Nephron progenitor cell (in vitro differentiated cells): ENCODE measurements around the gene PERM1.
A peak's percentile ranks its signal among the peaks of the same experiment; 100 is the strongest.

Experiments
- DNase-seq: peaks from one replicate; pipeline ENCODE4 v3.0.0; 2021
- H3K27ac Mint-ChIP-seq: 2 replicates; pipeline ENCODE4 v1.8.0; 2021; ENCODE audit warnings: mild to moderate bottlenecking, moderate library complexity, mixed read lengths
- H3K27me3 Mint-ChIP-seq: 2 replicates; pipeline ENCODE4 v1.8.0; 2021; ENCODE audit warnings: mild to moderate bottlenecking, low read depth, mixed read lengths; ENCODE audit not compliant: poor library complexity
- H3K36me3 Mint-ChIP-seq: 2 replicates; pipeline ENCODE4 v1.8.0; 2021; ENCODE audit warnings: low read depth, mixed read lengths
- H3K4me1 Mint-ChIP-seq: 2 replicates; pipeline ENCODE4 v1.8.0; 2021; ENCODE audit warnings: mixed read lengths
- H3K4me3 Mint-ChIP-seq: 2 replicates; pipeline ENCODE4 v1.8.0; 2021; ENCODE audit warnings: mild to moderate bottlenecking, moderate library complexity, mixed read lengths
- H3K9me3 Mint-ChIP-seq: 2 replicates; pipeline ENCODE4 v1.8.0; 2021; ENCODE audit warnings: mild to moderate bottlenecking, moderate library complexity, mixed read lengths
- TF ChIP-seq, protein P1 (sequence below): fragments of 200-600 bp; sonication (generic); IDR thresholded peaks from 2 replicates; pipeline ENCODE4 v1.5.0; 2021; ENCODE audit warnings: antibody characterized with exemption

PERM1 gene

DNA sequence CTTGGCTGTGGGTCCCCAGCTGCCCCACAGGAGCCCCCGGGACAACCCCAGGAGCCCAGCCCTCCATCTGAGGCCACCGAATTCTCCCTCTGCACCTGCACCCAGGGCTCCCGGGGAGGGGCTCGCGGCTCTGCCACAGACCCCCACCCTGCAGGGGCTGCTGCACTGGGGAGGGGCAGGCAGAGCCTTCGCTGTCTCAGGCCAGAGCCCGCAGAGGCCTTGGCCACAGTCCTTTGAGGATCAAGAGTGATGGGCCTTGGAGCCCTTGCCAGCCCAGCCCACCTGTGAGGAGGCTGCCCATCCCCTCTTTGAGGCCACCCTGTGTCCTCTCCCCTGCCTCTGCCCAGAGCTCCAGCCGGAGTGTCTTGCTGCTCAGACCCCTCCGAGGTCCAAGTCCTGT, 6.5 kb downstream of the PERM1 start:
- Mint-ChIP-seq H3K27me3 (peaks cover 56% of the 10 kb centered on the region), H3K27ac (no peak overlapping the region), H3K4me1 (peaks cover 12% of the 10 kb centered on the region), H3K9me3 (peaks cover 6% of the 10 kb centered on the region), H3K4me3 (no peak overlapping the region), H3K36me3 (peaks cover 4% of the 10 kb centered on the region)
- DNase-seq, result no peak
- TF ChIP-seq, protein P1, sequence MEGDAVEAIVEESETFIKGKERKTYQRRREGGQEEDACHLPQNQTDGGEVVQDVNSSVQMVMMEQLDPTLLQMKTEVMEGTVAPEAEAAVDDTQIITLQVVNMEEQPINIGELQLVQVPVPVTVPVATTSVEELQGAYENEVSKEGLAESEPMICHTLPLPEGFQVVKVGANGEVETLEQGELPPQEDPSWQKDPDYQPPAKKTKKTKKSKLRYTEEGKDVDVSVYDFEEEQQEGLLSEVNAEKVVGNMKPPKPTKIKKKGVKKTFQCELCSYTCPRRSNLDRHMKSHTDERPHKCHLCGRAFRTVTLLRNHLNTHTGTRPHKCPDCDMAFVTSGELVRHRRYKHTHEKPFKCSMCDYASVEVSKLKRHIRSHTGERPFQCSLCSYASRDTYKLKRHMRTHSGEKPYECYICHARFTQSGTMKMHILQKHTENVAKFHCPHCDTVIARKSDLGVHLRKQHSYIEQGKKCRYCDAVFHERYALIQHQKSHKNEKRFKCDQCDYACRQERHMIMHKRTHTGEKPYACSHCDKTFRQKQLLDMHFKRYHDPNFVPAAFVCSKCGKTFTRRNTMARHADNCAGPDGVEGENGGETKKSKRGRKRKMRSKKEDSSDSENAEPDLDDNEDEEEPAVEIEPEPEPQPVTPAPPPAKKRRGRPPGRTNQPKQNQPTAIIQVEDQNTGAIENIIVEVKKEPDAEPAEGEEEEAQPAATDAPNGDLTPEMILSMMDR, result no peak

DNA sequence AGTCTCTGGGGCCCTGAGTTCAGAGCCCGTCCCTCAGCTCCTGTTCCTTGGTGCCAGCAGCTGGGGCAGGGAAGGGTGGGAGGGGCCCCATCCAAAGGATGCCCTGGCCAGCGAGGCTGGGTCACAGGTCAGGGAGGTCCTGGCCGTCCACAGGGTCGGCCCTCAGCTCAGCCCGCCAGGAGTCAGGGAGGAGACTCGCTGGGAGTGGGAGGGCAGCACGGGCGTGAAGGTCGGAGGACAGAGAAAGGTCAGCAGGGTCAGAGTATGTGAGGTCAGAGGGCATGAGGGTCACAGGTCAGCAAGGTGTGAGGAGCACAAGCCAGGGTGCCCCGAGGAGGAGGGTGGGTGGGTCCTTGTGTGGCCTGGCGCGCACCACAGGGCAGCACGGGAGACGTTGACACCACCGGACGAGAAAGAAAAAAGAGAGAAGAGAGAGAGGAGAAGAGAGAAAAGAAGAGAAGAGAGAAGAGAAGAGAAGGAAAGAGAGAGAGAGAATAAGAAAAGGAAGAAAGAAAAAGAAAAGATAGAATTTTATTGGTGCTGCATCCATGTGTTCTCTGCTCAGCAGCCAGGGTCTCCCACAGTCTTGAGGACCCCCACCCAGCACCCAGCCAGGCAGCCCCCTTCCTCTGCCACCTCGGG, 7.1 kb downstream of the PERM1 start:
- peaks cover 6% of the 10 kb centered on the region for H3K9me3 Mint-ChIP-seq
- no peak overlapping the region for H3K4me3 Mint-ChIP-seq
- TF ChIP-seq, protein P1, result no peak
- H3K4me1 Mint-ChIP-seq, result peaks cover 12% of the 10 kb centered on the region
- peaks cover 61% of the 10 kb centered on the region for H3K27me3 Mint-ChIP-seq
- H3K27ac Mint-ChIP-seq, result peak overlapping the region; percentile 66
- no peak for DNase-seq
- peaks cover 4% of the 10 kb centered on the region for H3K36me3 Mint-ChIP-seq

DNA sequence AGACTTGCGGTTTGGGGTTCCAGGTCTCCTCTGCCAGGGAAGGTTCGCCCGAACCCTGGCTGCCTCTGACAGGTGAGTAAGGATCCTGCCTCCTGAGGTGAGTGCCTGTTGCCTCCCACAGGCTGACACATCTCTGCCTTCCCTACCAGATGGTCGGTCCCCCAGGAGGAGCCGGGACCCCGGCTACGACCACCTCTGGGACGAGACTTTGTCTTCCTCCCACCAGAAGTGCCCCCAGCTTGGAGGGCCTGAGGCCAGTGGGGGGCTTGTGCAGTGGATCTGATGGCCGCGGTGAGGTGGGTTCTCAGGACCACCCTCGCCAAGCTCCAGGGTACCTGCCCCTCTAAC, 7.6 kb downstream of the PERM1 start:
- no peak overlapping the region for H3K4me3 Mint-ChIP-seq
- peaks cover 67% of the 10 kb centered on the region for H3K27me3 Mint-ChIP-seq
- H3K36me3 Mint-ChIP-seq, result peaks cover 4% of the 10 kb centered on the region
- DNase-seq, result no peak
- TF ChIP-seq, protein P1, result no peak
- H3K4me1 Mint-ChIP-seq, result peaks cover 12% of the 10 kb centered on the region
- H3K9me3 Mint-ChIP-seq, result peaks cover 9% of the 10 kb centered on the region
- H3K27ac Mint-ChIP-seq, result no peak overlapping the region

DNA sequence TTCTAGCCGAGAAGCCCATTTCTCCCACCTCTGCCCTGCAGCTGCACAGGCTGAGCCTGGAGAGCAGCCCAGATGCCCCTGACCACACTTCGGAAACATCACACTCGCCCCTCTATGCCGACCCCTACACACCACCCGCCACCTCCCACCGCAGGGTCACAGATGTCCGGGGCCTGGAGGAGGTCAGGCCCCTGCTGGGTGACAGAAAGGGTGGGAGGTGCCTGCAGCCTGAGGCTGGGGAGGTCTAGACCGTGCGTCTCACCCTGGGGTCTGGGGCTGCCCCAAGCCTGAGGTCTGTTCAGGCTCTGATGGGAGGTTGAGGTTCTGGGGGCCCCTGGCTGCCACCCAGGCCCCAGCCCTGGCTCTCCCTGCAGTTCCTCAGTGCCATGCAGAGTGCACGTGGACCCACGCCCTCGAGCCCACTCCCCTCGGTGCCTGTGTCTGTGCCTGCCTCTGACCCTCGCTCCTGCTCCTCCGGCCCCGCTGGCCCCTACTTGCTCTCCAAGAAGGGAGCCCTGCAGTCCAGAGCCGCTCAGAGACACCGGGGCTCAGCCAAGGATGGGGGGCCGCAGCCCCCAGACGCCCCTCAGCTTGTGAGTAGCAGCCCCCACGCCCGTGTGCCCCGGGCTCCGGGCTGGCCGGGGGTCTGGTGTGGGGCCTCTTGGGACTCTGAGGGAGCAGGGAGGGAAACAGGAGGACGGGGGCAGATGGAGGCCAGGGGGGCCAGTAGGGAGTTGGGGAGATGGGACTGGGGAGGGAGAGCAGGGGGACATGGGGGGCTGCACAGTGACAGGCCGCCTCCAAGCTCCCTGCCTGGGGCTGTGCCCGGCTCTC, 8.2 kb downstream of the PERM1 start:
- Mint-ChIP-seq H3K27ac (no peak overlapping the region), H3K27me3 (peaks cover 70% of the 10 kb centered on the region), H3K4me3 (no peak overlapping the region), H3K36me3 (peaks cover 4% of the 10 kb centered on the region), H3K9me3 (peaks cover 9% of the 10 kb centered on the region), H3K4me1 (peaks cover 12% of the 10 kb centered on the region)
- DNase-seq, result no peak
- TF ChIP-seq, protein P1, result no peak

DNA sequence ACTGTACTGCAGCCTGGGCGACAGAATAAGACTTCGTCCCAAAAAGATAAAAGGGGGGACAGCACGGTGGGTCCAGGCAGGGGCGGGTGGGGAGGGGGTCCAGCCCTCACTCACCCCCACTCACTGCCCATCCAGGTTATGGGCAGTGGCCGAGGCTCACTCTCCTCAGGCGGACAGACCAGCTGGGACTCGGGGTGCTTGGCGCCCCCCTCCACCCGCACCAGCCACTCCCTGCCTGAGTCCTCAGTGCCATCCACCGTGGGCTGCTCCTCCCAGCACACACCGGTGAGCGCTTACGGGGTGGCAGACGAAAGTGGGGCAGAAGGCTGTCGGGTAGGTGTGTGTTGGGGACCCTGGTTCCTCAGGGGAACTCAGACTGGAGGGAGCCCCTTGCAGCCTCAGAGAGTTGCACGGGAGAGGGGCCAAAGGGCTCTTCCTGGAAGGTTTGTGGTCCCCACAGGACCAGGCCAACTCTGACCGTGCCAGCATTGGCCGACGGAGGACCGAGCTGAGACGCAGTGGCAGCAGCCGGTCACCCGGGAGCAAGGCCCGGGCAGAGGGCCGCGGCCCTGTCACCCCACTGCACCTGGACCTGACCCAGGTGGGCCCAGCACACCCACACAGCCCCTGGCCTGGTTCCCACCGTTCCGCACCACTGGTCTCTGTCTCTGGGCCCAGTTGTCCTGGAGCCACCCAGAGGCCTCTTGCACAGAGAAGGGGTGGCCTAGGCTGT, 9.0 kb downstream of the PERM1 start:
- no peak for DNase-seq
- H3K36me3 Mint-ChIP-seq, result no peaks in the 10 kb centered on the region
- peaks cover 73% of the 10 kb centered on the region for H3K27me3 Mint-ChIP-seq
- H3K4me3 Mint-ChIP-seq, result no peak overlapping the region
- peaks cover 9% of the 10 kb centered on the region for H3K4me1 Mint-ChIP-seq
- H3K27ac Mint-ChIP-seq, result no peak overlapping the region
- TF ChIP-seq, protein P1, result no peak
- H3K9me3 Mint-ChIP-seq, result peaks cover 3% of the 10 kb centered on the region
